HPDE6-E6E7 (cell line): ENCODE measurements around the gene C2orf76.
"Not testable (repeated sequence)": the region's sequence is repeated elsewhere in the genome, so short reads cannot be mapped to it uniquely, and the experiment has no call there.

ENCODE experiments used
- DNase-seq: peaks from one replicate; pipeline ENCODE4 v3.0.0; 2011; ENCODE audit warnings: missing footprints; ENCODE audit errors: extremely low spot score

C2orf76 gene

DNA sequence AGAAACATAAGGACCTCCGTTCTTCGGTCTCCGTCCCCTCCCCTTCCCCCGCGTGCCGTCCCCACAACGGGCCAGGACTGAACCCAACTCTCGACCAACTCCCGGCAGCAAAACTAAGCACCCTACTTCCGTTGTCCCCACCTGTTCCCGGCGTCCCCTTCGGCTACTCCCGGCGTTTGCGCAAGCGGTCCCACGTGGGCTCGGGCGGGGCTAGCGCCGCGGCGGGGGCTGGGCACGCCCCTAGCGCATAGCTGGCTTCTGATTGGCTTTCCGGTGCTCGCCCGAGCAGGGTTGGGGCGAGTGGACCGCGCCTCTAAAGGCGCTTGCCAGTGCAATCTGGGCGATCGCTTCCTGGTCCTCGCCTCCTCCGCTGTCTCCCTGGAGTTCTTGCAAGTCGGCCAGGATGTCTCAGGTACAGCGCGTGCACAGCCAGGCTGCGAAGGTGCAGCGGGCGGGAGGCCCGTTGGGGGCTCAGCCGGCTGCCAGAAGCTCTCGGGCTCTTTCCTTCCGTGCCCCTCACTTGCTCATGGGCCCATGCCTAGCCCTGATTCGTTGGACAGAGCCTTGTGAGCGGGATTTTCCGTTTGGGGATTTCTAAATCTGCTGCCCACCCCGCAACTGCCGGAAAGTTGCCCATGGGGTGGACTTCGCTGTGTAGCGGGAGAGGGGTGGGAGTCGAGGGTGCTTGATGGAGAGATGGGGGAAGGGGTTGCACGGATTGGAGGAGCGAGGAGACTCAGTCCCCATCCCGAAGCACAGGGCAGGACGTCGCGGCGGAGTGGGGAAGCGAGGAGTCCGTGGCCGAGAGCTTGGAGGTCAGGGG, at the start of gene C2orf76, which contains the start of gene DBI:
Gene C2orf76, minus strand, starts transcription at position 186 of the 823 bp plus-strand sequence. CDS start 26,875 bp downstream, outside the sequence.
Gene DBI, plus strand, starts transcription at position 329 of the 823 bp plus-strand sequence. Its CDS starts 75 bp downstream, at position 404.
- DNase-seq, result peak; percentile 98

GRCh38 chr2:119415630-119416029, 49.0 kb upstream of the C2orf76 start:
- DNase-seq, result no peak

GRCh38 chr2:119414894-119415293, 48.3 kb upstream of the C2orf76 start:
- no peak for DNase-seq

DNA sequence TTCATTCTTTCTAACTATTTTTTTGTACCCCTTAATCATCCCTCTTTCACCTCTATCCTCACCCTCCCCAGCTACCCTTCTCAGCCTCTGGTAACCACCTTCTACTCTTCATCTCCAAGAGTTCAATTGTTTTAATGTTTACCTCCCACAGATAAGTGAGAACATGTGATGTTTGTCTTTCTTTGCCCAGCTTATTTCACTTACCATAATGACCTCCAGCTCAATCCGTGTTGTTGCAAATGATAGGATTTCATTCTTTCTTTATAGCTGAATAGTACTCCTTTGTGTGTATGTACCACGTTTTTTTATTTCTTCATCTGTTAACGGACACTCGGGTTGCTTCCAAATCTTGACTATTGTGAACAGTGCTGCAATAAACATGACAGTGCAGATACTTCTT, 42.9 kb upstream of the C2orf76 start:
- no peak for DNase-seq

GRCh38 chr2:119408221-119408619, 41.6 kb upstream of the C2orf76 start:
- DNase-seq, result no peak

- peak; percentile 60 for DNase-seq
Measured at GRCh38 chr2:119407430-119408220, 41.0 kb upstream of the C2orf76 start.

DNA sequence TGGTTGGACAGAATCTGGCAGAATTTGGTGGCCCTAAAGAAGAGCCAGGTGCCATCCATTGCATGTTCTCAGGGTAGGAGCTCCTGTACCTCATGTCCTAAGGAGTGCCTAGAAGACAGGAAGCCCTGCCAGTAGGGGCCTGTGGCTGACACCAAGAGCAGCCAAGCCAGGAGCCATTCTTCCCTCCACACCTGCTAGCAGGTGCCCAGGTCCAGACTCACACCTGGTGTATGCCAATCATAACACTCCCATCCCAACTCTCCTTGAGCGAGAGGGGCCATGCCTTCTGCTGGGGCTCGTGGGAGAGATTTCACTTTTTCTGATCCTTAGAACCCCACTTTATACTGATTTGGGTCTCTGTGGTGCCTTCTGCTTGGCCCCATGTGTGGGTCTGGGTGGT, 38.5 kb upstream of the C2orf76 start:
- no peak for DNase-seq

DNA sequence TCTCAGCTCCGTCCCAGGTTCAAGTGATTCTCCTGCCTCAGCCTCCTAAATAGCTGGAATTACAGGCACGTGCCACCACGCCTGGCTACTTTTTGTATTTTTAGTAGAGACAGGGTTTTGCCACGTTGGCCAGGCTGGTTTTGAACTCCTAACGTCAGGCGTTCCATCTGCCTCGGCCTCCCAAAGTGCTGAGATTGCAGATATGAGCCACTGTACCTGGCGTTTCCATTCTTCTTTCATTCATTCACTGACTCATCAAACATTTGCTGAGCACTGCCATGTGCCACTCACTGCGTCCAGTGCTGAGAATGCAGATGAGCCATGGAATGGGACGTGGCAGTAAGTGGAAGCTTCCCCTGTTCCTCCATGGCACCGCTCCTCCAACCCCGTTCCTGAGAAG, 37.0 kb upstream of the C2orf76 start:
- DNase-seq, result not testable (repeated sequence)

GRCh38 chr2:119402645-119403560, 36.3 kb upstream of the C2orf76 start:
- DNase-seq, result no peak

DNA sequence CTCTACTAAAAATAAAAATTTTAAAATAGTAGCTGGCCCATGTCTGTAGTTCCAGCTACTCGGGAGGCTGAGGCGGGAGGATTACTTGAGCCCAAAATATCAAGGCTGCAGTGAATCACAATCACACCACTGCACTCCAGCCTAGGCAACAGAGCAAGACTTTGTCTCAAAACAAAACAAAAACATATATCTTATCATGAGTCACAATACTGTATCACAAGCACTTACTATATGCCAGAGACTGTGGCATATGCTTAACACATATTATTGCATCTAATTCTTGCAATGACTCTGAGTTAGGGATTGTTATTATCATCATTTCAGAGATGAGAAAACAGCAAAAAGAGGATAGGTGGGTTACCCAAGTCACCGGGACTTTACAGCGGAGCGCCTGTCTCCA, 35.5 kb upstream of the C2orf76 start:
- DNase-seq, result no peak

DNA sequence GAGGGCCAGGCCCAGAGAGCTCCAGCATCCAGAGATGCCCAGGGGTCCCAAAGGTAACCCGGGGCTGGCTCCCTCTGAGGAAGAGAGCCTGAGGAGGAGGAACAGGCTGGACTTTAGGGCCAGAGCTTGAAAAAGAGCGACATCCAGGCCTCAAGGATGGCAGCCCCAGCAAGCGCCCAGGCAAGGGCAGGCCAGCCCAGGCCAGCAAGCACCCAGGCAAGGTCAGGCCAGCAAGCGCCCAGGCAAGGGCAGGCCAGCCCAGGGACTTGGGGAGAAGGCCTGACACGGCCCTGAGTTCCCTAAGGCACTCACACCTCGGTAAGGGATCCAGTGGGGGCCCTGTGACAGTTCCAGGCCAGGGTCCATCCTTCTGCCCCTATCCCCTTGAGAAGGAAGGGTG, 30.6 kb upstream of the C2orf76 start:
- DNase-seq, result no peak

- no peak for DNase-seq
Measured at GRCh38 chr2:119393971-119394748, 27.5 kb upstream of the C2orf76 start.

DNA sequence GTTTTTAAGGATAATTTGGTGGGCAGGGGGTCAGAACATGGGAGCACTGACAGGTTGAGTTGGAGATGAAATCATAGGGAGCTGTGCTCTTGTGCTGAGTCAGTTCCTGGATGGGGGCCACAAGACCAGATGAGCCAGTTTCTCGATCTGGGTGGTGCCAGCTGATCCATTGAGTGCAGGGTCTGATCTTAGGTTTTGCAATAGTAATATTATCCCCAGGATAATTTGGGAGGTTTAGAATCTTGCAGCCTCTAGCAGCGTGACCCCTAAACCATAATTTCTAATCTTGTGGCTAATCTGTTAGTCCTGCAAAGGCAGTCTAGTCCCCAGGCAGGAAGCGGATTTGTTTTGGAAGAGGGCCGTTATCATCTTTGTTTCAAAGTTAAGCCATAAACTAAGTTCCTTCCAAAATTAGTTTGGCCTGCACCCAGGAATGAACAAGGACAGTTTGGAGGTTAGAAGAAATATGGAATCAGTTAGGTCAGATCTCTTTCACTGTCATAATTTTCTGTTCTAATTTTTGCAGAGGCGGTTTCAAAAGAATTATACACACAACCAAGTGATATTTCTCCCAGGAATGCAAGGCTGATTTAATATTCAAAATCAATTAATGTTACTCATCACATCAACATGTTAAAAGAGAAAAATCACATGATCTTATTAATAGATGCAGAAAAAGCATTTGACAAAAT, 23.1 kb upstream of the C2orf76 start:
- no peak for DNase-seq

DNA sequence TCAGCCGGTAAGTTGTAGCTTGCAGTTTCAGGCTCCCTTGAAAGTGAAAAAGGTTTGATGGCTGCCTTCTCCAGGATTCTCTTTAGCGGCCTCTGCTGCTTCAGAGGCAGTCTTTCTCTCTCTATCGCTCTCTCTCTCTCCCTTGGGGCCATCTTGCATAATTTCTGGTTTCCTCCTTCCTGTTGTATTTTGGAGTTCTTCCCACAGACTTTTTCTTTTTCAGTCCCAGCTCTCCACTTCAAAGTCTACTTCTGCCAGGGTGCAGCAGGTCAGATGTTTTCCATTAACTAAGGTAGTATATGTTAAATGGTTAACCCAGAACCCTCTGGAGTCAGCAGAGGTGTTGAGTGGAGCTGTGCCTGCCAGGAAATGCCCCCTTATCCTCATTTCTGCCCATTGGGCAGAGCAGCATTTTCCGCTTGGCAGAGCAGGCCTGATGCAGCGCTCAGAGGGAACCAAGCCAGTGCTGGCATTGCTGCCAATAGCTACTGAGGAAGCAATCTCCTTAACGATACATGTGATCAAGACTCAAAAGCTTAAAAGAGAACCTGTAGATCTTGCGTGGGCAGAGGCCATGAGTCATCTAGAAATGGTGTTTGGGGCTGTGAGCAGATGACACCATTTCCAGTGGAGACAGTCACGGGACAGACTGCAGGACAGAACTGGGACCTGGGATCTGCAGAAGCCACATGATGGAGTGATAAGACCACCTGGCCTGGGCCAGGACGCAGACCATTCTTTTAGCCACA, 20.9 kb upstream of the C2orf76 start:
- DNase-seq, result no peak

- DNase-seq, result no peak
Measured at GRCh38 chr2:119385466-119385865, 18.8 kb upstream of the C2orf76 start.

DNA sequence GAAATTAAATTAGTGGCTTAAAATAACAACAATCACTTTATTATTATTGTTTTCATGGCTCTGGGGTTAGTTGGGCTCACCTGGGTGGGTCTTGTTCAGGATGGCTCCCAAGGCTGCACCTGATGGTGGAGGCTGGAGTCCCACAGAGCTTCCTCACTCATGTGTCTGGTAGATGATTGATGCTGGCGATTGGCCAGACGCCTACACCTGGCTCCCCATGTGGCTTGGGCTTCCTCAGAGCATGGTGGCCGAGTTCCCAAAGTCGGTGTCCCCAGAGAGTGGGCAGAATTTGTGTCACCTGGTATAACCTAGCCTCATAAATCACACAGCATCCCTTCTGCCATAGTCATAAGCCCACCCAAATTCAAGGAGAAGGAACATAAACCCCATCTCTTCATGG, 18.3 kb upstream of the C2orf76 start:
- DNase-seq, result no peak

- DNase-seq, result no peak
Measured at GRCh38 chr2:119383410-119384140, 16.9 kb upstream of the C2orf76 start.

- DNase-seq, result no peak
Measured at GRCh38 chr2:119378566-119378965, 11.9 kb upstream of the C2orf76 start.

DNA sequence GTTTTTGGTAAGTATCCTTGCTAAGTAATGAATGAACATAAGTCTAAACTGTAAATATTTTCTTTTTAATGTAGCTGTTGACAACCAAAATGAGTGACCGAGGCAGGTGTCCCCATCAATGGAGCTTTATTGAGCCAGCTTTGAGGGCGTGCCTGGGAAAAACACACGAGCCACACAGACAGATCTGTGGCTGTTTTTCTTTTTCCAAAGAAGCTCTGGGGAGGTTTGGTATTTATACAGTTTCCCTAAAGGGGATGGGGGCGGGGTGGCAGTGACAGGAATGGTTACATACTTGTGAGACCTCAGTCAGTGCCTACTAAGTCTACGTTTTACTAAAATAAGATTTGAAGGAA, 11.3 kb upstream of the C2orf76 start:
- no peak for DNase-seq
